Measurements from ENCODE around the gene CYTL1. TPM values are rescaled to one million over a fixed set of nuclear protein-coding genes. Genes with fewer than 3 reads are reported as not detected.
"Not testable (repeated sequence)": the region's sequence is repeated elsewhere in the genome, so short reads cannot be mapped to it uniquely, and the experiment has no call there.

Gene CYTL1, protein sequence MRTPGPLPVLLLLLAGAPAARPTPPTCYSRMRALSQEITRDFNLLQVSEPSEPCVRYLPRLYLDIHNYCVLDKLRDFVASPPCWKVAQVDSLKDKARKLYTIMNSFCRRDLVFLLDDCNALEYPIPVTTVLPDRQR
- 1 to 10 TPM in 1 of 2 donors, not detected in 1; 3.1 TPM for total RNA-seq

GRCh38 chr4:5019274-5019673, at the start of gene CYTL1:
CYTL1 (minus strand) TSS chr4:5019458; CDS start chr4:5019445, 13 bp downstream.
- Histone ChIP-seq H3K27me3 (no peaks in the 10 kb centered on the region), H3K9me3 (no peaks in the 10 kb centered on the region), H3K4me1 (no peaks in the 10 kb centered on the region), H3K4me3 (no peak within 1 kb of the TSS), H3K36me3 (replicated peaks in 1 of 2; ENCODE audit: insufficient read depth in 1 of 2, low read depth in 2 of 2) (no peaks in the 10 kb centered on the region), H3K27ac (no peak within 1 kb of the TSS)
- DNase-seq (no peak), ATAC-seq (no peak)
- TF ChIP-seq, protein P1, sequence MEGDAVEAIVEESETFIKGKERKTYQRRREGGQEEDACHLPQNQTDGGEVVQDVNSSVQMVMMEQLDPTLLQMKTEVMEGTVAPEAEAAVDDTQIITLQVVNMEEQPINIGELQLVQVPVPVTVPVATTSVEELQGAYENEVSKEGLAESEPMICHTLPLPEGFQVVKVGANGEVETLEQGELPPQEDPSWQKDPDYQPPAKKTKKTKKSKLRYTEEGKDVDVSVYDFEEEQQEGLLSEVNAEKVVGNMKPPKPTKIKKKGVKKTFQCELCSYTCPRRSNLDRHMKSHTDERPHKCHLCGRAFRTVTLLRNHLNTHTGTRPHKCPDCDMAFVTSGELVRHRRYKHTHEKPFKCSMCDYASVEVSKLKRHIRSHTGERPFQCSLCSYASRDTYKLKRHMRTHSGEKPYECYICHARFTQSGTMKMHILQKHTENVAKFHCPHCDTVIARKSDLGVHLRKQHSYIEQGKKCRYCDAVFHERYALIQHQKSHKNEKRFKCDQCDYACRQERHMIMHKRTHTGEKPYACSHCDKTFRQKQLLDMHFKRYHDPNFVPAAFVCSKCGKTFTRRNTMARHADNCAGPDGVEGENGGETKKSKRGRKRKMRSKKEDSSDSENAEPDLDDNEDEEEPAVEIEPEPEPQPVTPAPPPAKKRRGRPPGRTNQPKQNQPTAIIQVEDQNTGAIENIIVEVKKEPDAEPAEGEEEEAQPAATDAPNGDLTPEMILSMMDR (IDR thresholded peaks at IDR 0.05): no peak
- TF ChIP-seq POLR2A (IDR thresholded peaks at IDR 0.05): no peak
- WGBS, 2 donors: 7 to 10% methylated on average over 15 to 27 of the region's 28 CpGs
- intact Hi-C loops (cut with DNase I): no loop called here

DNA sequence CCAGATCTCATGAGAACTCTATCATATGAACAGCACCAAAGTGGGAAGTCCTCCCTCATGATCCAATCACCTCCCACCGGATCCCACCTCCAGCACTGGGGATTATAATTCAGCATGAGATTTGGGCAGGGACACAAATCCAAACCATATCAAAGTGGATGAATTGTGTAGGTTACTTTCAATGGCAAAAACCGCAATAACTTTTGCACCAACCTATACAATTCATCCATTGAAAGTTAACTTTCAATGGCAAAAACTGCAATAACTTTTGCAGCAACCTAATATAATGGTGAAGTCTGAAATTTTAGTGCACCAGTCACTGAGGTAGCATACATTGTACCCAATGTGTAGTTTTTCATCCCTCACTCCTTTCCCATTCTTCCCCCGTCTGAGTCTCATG, 48.6 kb upstream of the CYTL1 start:
- Histone ChIP-seq H3K27me3 (no peaks in the 10 kb centered on the region), H3K4me1 (no peaks in the 10 kb centered on the region), H3K27ac (no peak overlapping the region), H3K9me3 (no peaks in the 10 kb centered on the region), H3K36me3 (replicated peaks in 1 of 2; ENCODE audit: insufficient read depth in 1 of 2, low read depth in 2 of 2) (no peaks in the 10 kb centered on the region), H3K4me3 (no peak overlapping the region)
- no peak for TF ChIP-seq POLR2A (IDR thresholded peaks at IDR 0.05)
- TF ChIP-seq, protein P1 (IDR thresholded peaks at IDR 0.05): no peak
- DNase-seq: no peak
- intact Hi-C loops (cut with DNase I): no loop called here
- 60 to 85% methylated on average over 3 of the region's 3 CpGs for WGBS, 2 donors
- no peak for ATAC-seq

- intact Hi-C loops (cut with DNase I); H3K4me1 ChIP-seq; H3K4me3 ChIP-seq; H3K9me3 ChIP-seq; H3K36me3 ChIP-seq (replicated peaks in 1 of 2; ENCODE audit: insufficient read depth in 1 of 2, low read depth in 2 of 2); H3K27ac ChIP-seq; DNase-seq; ATAC-seq; H3K27me3 ChIP-seq: not testable (repeated sequence)
- WGBS, 2 donors: 51 to 56% methylated on average over 3 of the region's 3 CpGs
These were observed 47.7 kb upstream of the CYTL1 start for GRCh38 chr4:5066968-5067367.

GRCh38 chr4:5066101-5066500, 46.8 kb upstream of the CYTL1 start:
- TF ChIP-seq, protein P1 (IDR thresholded peaks at IDR 0.05): no peak
- no peak for TF ChIP-seq POLR2A (IDR thresholded peaks at IDR 0.05)
- no peak overlapping the region for H3K4me3 ChIP-seq
- no peak overlapping the region for H3K27ac ChIP-seq
- no peaks in the 10 kb centered on the region for H3K36me3 ChIP-seq (replicated peaks in 1 of 2; ENCODE audit: insufficient read depth in 1 of 2, low read depth in 2 of 2)
- intact Hi-C loops (cut with DNase I): no loop called here
- ATAC-seq (no peak), DNase-seq (no peak)
- WGBS, 2 donors: 62 to 63% methylated on average over 3 of the region's 3 CpGs
- H3K4me1 ChIP-seq: no peaks in the 10 kb centered on the region
- no peaks in the 10 kb centered on the region for H3K27me3 ChIP-seq
- H3K9me3 ChIP-seq: no peaks in the 10 kb centered on the region

DNA sequence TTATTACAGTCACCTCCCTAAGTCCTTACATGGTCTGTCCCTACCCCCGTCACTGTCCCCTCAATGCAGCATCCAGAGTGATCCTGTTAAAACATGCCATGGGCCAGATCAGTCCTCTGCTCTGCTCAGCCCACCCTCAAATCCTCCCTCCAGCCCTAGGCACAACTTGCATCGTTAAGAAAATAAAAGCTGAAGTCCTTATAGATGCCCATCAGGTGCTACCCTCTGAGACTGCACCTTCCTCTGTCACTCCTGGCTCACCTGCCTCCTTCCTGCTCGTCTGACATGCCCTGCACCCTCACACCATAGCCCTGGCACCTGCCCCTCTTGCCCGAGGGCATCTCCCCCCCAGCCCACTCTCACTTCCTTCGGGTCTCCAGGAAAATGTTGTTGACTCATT, 36.2 kb upstream of the CYTL1 start:
- TF ChIP-seq, protein P1 (IDR thresholded peaks at IDR 0.05): no peak
- no peak for TF ChIP-seq POLR2A (IDR thresholded peaks at IDR 0.05)
- H3K27me3 ChIP-seq: no peaks in the 10 kb centered on the region
- no peaks in the 10 kb centered on the region for H3K36me3 ChIP-seq (replicated peaks in 1 of 2; ENCODE audit: insufficient read depth in 1 of 2, low read depth in 2 of 2)
- H3K27ac ChIP-seq: no peak overlapping the region
- DNase-seq (no peak), ATAC-seq (no peak)
- H3K4me1 ChIP-seq: peaks cover 16% of the 10 kb centered on the region
- WGBS, 2 donors: 41 to 46% methylated on average over 5 of the region's 5 CpGs
- intact Hi-C loops (cut with DNase I): loop anchor here (10.0 kb wide), 1 partner anchor 759 kb away; no protein-coding TSS in a partner anchor
- H3K9me3 ChIP-seq: no peaks in the 10 kb centered on the region
- H3K4me3 ChIP-seq: no peak overlapping the region

Measured in body of pancreas (tissue), 4 donors.